ENCODE data around the gene CD79B.

DNA sequence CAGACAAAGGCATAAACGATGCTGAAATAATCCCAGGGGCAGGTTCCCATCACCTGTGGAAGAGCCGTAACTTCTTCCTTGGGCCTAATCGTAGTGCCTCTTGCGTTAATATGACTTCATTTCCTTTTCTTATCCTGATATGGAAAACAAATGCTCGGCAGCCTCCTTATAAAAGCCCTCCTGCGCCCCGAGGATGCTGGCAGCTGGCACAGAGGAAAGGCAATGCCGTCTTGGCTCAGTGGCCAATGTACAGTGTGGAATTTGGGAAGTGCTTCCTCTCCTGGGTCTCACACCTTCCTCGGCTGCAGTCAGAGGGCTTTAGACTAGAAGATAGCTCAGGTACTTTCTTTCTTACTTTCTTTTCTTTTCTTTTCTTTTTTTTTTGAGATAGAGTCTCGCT, 37.1 kb upstream of the CD79B start:
- no peak for TF ChIP-seq EZH2 (IDR thresholded peaks at IDR 0.05; ENCODE audit: borderline replicate concordance, low read depth, low read length, poor library complexity, severe bottlenecking)
- TF ChIP-seq, protein P1, sequence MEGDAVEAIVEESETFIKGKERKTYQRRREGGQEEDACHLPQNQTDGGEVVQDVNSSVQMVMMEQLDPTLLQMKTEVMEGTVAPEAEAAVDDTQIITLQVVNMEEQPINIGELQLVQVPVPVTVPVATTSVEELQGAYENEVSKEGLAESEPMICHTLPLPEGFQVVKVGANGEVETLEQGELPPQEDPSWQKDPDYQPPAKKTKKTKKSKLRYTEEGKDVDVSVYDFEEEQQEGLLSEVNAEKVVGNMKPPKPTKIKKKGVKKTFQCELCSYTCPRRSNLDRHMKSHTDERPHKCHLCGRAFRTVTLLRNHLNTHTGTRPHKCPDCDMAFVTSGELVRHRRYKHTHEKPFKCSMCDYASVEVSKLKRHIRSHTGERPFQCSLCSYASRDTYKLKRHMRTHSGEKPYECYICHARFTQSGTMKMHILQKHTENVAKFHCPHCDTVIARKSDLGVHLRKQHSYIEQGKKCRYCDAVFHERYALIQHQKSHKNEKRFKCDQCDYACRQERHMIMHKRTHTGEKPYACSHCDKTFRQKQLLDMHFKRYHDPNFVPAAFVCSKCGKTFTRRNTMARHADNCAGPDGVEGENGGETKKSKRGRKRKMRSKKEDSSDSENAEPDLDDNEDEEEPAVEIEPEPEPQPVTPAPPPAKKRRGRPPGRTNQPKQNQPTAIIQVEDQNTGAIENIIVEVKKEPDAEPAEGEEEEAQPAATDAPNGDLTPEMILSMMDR (conservative IDR thresholded peaks at IDR 0.05; ENCODE audit: low read depth, low read length), result no peak
